Measurements from ENCODE around the gene ARMC9. TPM values are rescaled to one million over a fixed set of nuclear protein-coding genes. Genes with fewer than 3 reads are reported as not detected.

Gene ARMC9
- total RNA-seq, 1 experiment from 2014 or later, result 3.3 TPM

DNA sequence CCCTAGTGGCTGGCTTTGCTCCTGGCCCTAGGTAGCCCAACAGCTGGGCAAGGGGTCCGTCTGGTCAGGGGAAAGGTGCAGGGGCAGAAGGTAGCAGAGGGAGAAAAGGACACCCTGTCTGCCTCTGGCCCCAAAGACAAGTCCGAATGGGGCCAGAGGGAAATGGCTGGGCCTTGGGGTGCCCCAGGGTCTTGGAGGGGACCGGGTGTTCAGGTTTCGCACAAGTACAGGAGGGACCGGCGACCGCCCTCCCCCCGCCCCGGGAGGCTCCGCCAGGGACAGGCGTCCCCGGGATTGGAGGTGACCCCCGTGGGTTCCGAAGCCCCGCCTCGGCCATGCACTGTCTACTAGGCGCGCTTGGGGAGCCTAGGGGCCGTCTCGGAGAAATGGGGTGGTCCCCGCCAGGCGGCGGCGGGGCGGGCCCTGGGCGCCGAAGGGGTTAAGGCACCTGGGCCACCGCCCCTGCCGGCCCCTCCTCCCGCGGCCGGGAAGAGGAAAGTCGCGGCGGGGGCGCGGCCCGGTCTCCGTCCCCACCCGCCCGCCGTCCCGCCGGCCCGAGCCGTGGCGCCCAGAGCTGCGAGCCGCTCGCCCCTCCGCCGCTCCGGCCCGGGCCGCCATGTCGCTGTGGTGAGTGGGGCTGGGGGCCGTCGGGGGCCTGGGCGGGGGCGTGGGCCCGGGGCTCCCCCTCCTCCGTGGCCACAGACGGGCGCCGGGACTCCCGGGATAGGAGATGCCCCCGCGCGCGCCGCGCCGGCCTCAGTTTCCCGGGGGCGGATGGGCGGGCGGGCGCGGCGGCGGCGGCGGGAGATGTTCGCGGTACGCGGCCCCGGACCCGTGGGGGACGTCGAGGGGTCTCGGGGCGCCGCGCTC is 197.0 kb downstream of the ARMC9 start, which contains the start of gene B3GNT7:
Gene B3GNT7 (plus strand): TSS at position 523 of the 870 bp plus-strand sequence. CDS start 94 bp downstream, at position 617.
- intact Hi-C loops (cut with micrococcal nuclease; ENCODE audit: unreplicated experiment), result loop anchor here (2.0 kb wide), 1 partner anchor 169 kb away; no protein-coding TSS in a partner anchor
- H3K4me1 Mint-ChIP-seq (ENCODE audit: low read depth, unreplicated experiment), result peaks cover 6% of the 10 kb centered on the region
- BruUV-seq (replicated peaks), result no TSS peak
- no peaks in the 10 kb centered on the region for H3K27me3 ChIP-seq (replicated peaks; ENCODE audit: control insufficient read depth, insufficient read depth, low read length)
- H3K36me3 ChIP-seq (ENCODE audit: control insufficient read depth, insufficient read depth, low read length), result no peaks in the 10 kb centered on the region
- no peaks in the 10 kb centered on the region for H3K27me3 Mint-ChIP-seq (ENCODE audit: insufficient read depth, unreplicated experiment)
- ChIA-PET POLR2A (no interaction called here), CTCF (no interaction called here)
- no peaks in the 10 kb centered on the region for H3K36me3 Mint-ChIP-seq (ENCODE audit: insufficient read depth, unreplicated experiment)
- no peaks in the 10 kb centered on the region for H3K9me3 Mint-ChIP-seq (ENCODE audit: unreplicated experiment)
- H3K27ac Mint-ChIP-seq (ENCODE audit: unreplicated experiment), result no peak within 1 kb of the TSS
- H3K4me3 Mint-ChIP-seq (ENCODE audit: unreplicated experiment), result peak within 1 kb of the TSS; percentile 67
- peak within 1 kb of the TSS; percentile 49 for H3K4me3 ChIP-seq (ENCODE audit: low read depth, low read length)
- DNase-seq, result peak in 1 of 2 experiments; percentile 35
- peaks cover 12% of the 10 kb centered on the region; the same call in 1 of the 2 replicates for H3K4me1 ChIP-seq
- TF ChIP-seq, protein P1, sequence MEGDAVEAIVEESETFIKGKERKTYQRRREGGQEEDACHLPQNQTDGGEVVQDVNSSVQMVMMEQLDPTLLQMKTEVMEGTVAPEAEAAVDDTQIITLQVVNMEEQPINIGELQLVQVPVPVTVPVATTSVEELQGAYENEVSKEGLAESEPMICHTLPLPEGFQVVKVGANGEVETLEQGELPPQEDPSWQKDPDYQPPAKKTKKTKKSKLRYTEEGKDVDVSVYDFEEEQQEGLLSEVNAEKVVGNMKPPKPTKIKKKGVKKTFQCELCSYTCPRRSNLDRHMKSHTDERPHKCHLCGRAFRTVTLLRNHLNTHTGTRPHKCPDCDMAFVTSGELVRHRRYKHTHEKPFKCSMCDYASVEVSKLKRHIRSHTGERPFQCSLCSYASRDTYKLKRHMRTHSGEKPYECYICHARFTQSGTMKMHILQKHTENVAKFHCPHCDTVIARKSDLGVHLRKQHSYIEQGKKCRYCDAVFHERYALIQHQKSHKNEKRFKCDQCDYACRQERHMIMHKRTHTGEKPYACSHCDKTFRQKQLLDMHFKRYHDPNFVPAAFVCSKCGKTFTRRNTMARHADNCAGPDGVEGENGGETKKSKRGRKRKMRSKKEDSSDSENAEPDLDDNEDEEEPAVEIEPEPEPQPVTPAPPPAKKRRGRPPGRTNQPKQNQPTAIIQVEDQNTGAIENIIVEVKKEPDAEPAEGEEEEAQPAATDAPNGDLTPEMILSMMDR (IDR thresholded peaks at IDR 0.05; ENCODE audit: insufficient read depth in 1 of 2, low read depth in 1 of 2, low read length in 1 of 2, severe bottlenecking in 1 of 2, unreplicated experiment in 1 of 2), result no peak
- no peaks in the 10 kb centered on the region for H3K9me3 ChIP-seq

DNA sequence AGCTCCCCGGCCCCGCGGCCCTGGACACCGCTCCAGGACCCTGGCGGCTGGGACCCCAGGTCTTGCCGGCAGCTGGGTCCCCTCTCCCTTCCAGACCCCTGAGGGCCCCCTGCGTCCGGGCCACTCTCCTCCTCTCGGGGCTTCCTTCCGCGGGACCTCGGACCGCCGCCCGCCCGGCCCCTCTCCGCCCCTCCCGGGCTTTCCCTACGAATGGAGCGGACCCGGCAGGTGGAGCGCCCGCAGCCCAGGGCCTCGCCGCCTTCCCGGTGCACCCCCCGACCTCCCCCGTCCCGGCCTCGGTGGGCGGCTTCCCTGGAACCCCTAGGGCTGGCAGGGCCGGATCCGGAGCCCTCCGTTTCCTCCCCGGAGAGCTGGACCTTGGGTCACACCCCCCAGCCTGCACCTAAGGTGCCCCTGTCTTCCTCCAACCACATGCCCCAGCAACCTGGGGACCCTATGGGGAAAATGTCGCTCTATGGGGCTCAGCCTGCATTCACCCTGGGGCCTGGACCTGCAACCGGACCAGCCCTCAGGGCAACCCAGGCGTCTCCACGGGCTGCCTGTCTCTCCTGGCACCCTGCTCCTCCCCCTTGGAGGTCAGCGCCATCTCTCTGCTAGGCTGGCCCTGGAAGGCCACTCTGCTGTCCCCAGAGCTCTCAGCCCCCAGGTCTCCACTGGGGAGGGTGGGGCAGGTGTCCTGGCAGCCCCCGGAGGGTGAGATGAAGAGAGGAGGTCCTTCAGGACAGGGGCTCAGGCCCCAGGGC is 197.8 kb downstream of the ARMC9 start:
- intact Hi-C loops (cut with micrococcal nuclease; ENCODE audit: unreplicated experiment), result no loop called here
- TF ChIP-seq, protein P1 (IDR thresholded peaks at IDR 0.05; ENCODE audit: insufficient read depth in 1 of 2, low read depth in 1 of 2, low read length in 1 of 2, severe bottlenecking in 1 of 2, unreplicated experiment in 1 of 2), result no peak
- no peaks in the 10 kb centered on the region for H3K9me3 ChIP-seq
- Mint-ChIP-seq H3K27ac (ENCODE audit: unreplicated experiment) (no peak overlapping the region), H3K27me3 (ENCODE audit: insufficient read depth, unreplicated experiment) (no peaks in the 10 kb centered on the region), H3K36me3 (ENCODE audit: insufficient read depth, unreplicated experiment) (no peaks in the 10 kb centered on the region), H3K4me3 (ENCODE audit: unreplicated experiment) (peak overlapping the region; percentile 65), H3K4me1 (ENCODE audit: low read depth, unreplicated experiment) (peaks cover 6% of the 10 kb centered on the region), H3K9me3 (ENCODE audit: unreplicated experiment) (no peaks in the 10 kb centered on the region)
- ChIA-PET POLR2A (no interaction called here), CTCF (no interaction called here)
- no peak for DNase-seq
- no peaks in the 10 kb centered on the region for H3K36me3 ChIP-seq (ENCODE audit: control insufficient read depth, insufficient read depth, low read length)
- no TSS peak for BruUV-seq (replicated peaks)
- no peaks in the 10 kb centered on the region for H3K27me3 ChIP-seq (replicated peaks; ENCODE audit: control insufficient read depth, insufficient read depth, low read length)
- H3K4me3 ChIP-seq (ENCODE audit: low read depth, low read length), result peak overlapping the region; percentile 49
- peaks cover 14% of the 10 kb centered on the region; the same call in 1 of the 2 replicates for H3K4me1 ChIP-seq
